RWPE1 (cell line): ENCODE results near the gene KNTC1.

Experiments
- CTCF ChIA-PET: fragments of 350-600 bp; sonication (Branson Sonifier 250); formaldehyde crosslinking; extraction: SDS; loops from one replicate; lab custom pipeline; 2021; lab: Yijun Ruan, JAX
- POLR2A ChIA-PET: fragments of 400-600 bp; formaldehyde crosslinking; extraction: SDS; loops from one replicate; lab custom pipeline; 2020; ENCODE audit warnings: antibody characterized with exemption; ENCODE audit not compliant: low non-redundant PET; lab: Yijun Ruan, JAX
- DNase-seq: peaks from one replicate; pipeline ENCODE4 v3.0.0; 2012; ENCODE audit warnings: low spot score
- H3K27ac ChIP-seq: fragments of 450-650 bp; 2 replicates; pipeline ENCODE4 v1.5.1; 2017
- CTCF ChIP-seq: fragments of 450-650 bp; conservative IDR thresholded peaks from 2 replicates; pipeline ENCODE4 v1.5.1; 2017; ENCODE audit warnings: low read depth, mild to moderate bottlenecking

Gene KNTC1

GRCh38 chr12:122669397-122670070, 142.5 kb downstream of the KNTC1 start:
- POLR2A ChIA-PET, result no interaction called here
- no peak for DNase-seq
- CTCF ChIA-PET, result no interaction called here
- H3K27ac ChIP-seq, result peak overlapping the region; percentile 55; the same call in 1 of the 2 replicates
- no peak for TF ChIP-seq CTCF

- POLR2A ChIA-PET, result no interaction called here
These were observed 145.5 kb downstream of the KNTC1 start for GRCh38 chr12:122672515-122672914.

More at GRCh38 chr12:122672515-122672914, 145.5 kb downstream of the KNTC1 start:
- no peak for TF ChIP-seq CTCF
- no peak overlapping the region for H3K27ac ChIP-seq
- no peak for DNase-seq
- CTCF ChIA-PET, result no interaction called here
